ENCODE results near the gene CPSF4.

DNA sequence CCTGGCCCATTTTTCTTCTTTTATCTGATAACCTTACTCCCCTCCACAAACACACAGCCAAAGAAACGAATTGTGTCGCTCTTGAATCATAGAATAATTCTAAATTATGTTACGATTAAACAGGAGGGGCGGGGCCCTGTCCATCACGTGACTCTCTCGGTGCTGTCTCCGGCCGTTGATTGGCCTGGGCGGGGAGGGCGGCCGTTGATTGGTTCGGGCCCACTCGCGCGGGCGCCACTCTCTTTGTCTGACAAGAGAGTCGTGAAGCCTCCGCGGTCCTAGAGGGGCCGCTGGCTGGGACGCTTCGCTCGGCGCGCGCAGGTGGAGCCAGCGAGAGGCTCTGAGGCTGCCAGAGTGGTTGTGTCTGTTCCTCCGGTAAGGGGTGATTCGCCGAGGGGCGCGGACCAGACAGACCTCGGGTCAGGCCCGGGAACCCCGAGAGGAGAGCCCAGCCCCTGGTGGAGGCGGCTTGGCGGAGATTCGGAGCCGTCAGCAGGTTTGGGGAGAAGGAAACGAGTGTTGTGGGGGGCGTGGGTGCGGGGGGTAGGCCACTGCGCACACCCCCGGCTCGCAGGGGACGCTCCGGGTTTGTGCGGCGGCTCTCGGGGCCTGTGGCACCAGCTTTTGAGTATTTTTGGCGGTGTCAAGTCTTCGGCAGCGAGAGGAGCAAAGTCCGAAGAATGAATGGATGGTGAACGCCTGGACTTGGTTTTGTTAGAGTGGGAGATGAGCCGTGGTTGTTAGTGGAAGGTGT, 34.0 kb downstream of the CPSF4 start, which contains the start of gene ZNF789:
- TF ChIP-seq MAX (IDR thresholded peaks at IDR 0.05; ENCODE audit: low read depth, low read length) (peak; percentile 96), CTCF (IDR thresholded peaks at IDR 0.05; ENCODE audit: low read depth, low read length) (no peak), POLR2A (IDR thresholded peaks at IDR 0.05; ENCODE audit: extremely low read depth, insufficient read length) (peak; percentile 87)
